Astrocyte of the cerebellum (primary cell): Measurements from ENCODE around the gene SLPI.

Experiments used
- DNase-seq: peaks from one replicate; pipeline ENCODE4 v3.0.0-alpha.2; 2011; ENCODE audit warnings: low read depth
- H3K4me3 ChIP-seq: 2 replicates; pipeline ENCODE4 v1.5.1; 2011; ENCODE audit warnings: mild to moderate bottlenecking, low read depth, low read length, moderate library complexity
- CTCF ChIP-seq: IDR thresholded peaks from 2 replicates; pipeline ENCODE4 v1.5.1; 2012; ENCODE audit warnings: low read length, low read depth, moderate library complexity, mild to moderate bottlenecking; ENCODE audit errors: missing control alignments
- in situ Hi-C: cut with HindIII; loops from 2 replicates; pipeline ENCODE4 v1.10.0; 2017; ENCODE audit warnings: low sequenced_read_pairs

Gene SLPI

GRCh38 chr20:45275338-45275737, 21.0 kb upstream of the SLPI start:
- DNase-seq, result no peak
- in situ Hi-C loops, result loop anchor here (25.0 kb wide), 1 partner anchor 263 kb away; no protein-coding TSS in a partner anchor
- H3K4me3 ChIP-seq, result no peak overlapping the region
- no peak for TF ChIP-seq CTCF

GRCh38 chr20:45269754-45270270, 15.4 kb upstream of the SLPI start:
- DNase-seq, result no peak
- no peak overlapping the region for H3K4me3 ChIP-seq
- in situ Hi-C loops, result no loop called here
- TF ChIP-seq CTCF, result no peak

- H3K4me3 ChIP-seq, result no peak overlapping the region
- no peak for DNase-seq
- in situ Hi-C loops, result no loop called here
- no peak for TF ChIP-seq CTCF
These were observed 14.7 kb upstream of the SLPI start for GRCh38 chr20:45269056-45269455.

- no peak for TF ChIP-seq CTCF
- DNase-seq, result no peak
These were observed 14.2 kb upstream of the SLPI start for GRCh38 chr20:45268531-45268930.

GRCh38 chr20:45266977-45267376, 12.6 kb upstream of the SLPI start:
- no peak for TF ChIP-seq CTCF
- in situ Hi-C loops, result no loop called here
- DNase-seq, result no peak

More at GRCh38 chr20:45268531-45268930, 14.2 kb upstream of the SLPI start:
- no peak overlapping the region for H3K4me3 ChIP-seq
- in situ Hi-C loops, result no loop called here

GRCh38 chr20:45263556-45264266, 9.3 kb upstream of the SLPI start:
- no peak overlapping the region for H3K4me3 ChIP-seq
- TF ChIP-seq CTCF, result no peak
- in situ Hi-C loops, result no loop called here
- no peak for DNase-seq

More at GRCh38 chr20:45266977-45267376, 12.6 kb upstream of the SLPI start:
- no peak overlapping the region for H3K4me3 ChIP-seq
